Neutrophil (primary cell): ENCODE results near the gene NEK11.

ENCODE experiments used
- H3K27ac ChIP-seq: fragments of 200-600 bp; sonication (generic); 2 replicates; pipeline ENCODE4 v1.5.1; 2016; ENCODE audit warnings: mild to moderate bottlenecking, moderate library complexity
- H3K27me3 ChIP-seq: fragments of 200-600 bp; sonication (generic); 2 replicates; pipeline ENCODE4 v1.6.0; 2016; ENCODE audit warnings: mild to moderate bottlenecking
- H3K36me3 ChIP-seq: fragments of 200-600 bp; sonication (generic); 2 replicates; pipeline ENCODE4 v1.5.1; 2017
- H3K4me1 ChIP-seq, 2 experiments: fragments of 200-600 bp in 1 of 2; sonication (generic) in 1 of 2; 1 replicate in 1 of 2; 2 replicates in 1 of 2; pipeline versions ENCODE4 v1.5.1 to v1.6.1; 2013 to 2016; ENCODE audit warnings: low read depth in 1 of 2, low read length in 1 of 2, mild to moderate bottlenecking in 1 of 2, moderate library complexity in 1 of 2; ENCODE audit not compliant: control insufficient read depth in 1 of 2, insufficient read depth in 1 of 2
- H3K4me3 ChIP-seq, 2 experiments: fragments of 200-600 bp in 1 of 2; sonication (generic) in 1 of 2; 1 replicate in 1 of 2; 2 replicates in 1 of 2; pipeline ENCODE4 v1.5.1; 2013 to 2016; ENCODE audit warnings: low read depth in 1 of 2, low read length in 1 of 2, mild to moderate bottlenecking in 1 of 2, moderate library complexity in 1 of 2
- H3K9me3 ChIP-seq: fragments of 200-600 bp; sonication (generic); 2 replicates; pipeline ENCODE4 v1.5.1; 2016
- TF ChIP-seq, protein P1 (sequence below): fragments of 200-600 bp; sonication (generic); IDR thresholded peaks from 2 replicates; pipeline ENCODE4 v1.5.1; 2016; ENCODE audit warnings: antibody characterized with exemption

The NEK11 gene

GRCh38 chr3:131317667-131318066 is 291.0 kb downstream of the NEK11 start:
- Histone ChIP-seq H3K9me3 (no peaks in the 10 kb centered on the region), H3K36me3 (no peaks in the 10 kb centered on the region), H3K4me1 (peaks cover 0 to 5% of the 10 kb centered on the region in 2 experiments), H3K27me3 (no peaks in the 10 kb centered on the region), H3K4me3 (no peak overlapping the region), H3K27ac (no peak overlapping the region)
- TF ChIP-seq, protein P1, sequence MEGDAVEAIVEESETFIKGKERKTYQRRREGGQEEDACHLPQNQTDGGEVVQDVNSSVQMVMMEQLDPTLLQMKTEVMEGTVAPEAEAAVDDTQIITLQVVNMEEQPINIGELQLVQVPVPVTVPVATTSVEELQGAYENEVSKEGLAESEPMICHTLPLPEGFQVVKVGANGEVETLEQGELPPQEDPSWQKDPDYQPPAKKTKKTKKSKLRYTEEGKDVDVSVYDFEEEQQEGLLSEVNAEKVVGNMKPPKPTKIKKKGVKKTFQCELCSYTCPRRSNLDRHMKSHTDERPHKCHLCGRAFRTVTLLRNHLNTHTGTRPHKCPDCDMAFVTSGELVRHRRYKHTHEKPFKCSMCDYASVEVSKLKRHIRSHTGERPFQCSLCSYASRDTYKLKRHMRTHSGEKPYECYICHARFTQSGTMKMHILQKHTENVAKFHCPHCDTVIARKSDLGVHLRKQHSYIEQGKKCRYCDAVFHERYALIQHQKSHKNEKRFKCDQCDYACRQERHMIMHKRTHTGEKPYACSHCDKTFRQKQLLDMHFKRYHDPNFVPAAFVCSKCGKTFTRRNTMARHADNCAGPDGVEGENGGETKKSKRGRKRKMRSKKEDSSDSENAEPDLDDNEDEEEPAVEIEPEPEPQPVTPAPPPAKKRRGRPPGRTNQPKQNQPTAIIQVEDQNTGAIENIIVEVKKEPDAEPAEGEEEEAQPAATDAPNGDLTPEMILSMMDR: no peak

DNA sequence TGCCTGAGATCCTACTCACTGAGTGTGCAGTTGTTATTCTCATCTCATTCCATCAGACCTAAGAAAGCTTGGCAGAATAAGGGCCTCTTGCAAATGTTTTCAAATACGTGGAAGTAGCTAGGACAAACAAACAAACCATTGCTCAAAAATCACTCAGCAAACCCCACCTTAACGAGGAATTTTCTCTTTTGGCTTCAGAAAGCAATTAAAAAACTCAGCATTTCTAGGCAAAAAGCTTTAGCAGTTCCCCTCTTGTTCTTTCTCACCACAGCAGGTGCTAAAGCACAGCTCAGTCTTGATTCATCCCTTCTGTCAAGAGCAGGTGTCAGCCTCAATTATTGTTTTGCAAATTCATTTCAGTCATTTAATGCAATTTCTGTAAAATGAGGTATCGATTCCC is 296.3 kb downstream of the NEK11 start:
- no peaks in the 10 kb centered on the region for H3K27me3 ChIP-seq
- no peaks in the 10 kb centered on the region for H3K4me1 ChIP-seq
- TF ChIP-seq, protein P1: no peak
- no peak overlapping the region for H3K27ac ChIP-seq
- no peaks in the 10 kb centered on the region for H3K9me3 ChIP-seq
- H3K36me3 ChIP-seq: peaks cover 4% of the 10 kb centered on the region
- no peak overlapping the region for H3K4me3 ChIP-seq

DNA sequence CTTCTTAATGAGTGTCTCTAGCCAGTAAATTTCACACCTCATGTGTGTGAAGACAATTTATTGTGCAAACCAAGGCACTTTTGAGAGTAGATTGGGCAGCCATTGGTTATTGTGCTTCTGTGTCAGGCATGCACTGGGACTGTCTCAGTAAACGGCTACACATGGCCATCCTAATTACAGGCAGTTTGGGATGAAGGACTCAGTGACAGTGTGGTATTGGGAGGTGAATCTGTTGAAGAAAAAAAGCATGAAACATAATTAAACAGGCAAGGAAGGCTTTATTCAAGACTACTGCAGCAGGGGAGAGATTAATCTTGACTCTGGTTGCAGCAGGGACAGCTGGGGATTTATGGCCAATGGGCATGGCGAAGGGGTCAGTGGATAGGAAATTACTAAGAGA is 297.1 kb downstream of the NEK11 start:
- TF ChIP-seq, protein P1: no peak
- H3K27me3 ChIP-seq: no peaks in the 10 kb centered on the region

GRCh38 chr3:131324923-131325322 is 298.2 kb downstream of the NEK11 start:
- Histone ChIP-seq H3K9me3 (no peaks in the 10 kb centered on the region), H3K4me3 (no peak overlapping the region), H3K36me3 (peaks cover 4% of the 10 kb centered on the region), H3K27me3 (no peaks in the 10 kb centered on the region), H3K4me1 (no peaks in the 10 kb centered on the region), H3K27ac (no peak overlapping the region)
- TF ChIP-seq, protein P1: no peak

More for the DNA sequence above, 297.1 kb downstream of the NEK11 start:
- no peak overlapping the region for H3K27ac ChIP-seq
- H3K4me3 ChIP-seq: no peak overlapping the region
- H3K36me3 ChIP-seq: peaks cover 4% of the 10 kb centered on the region
- H3K9me3 ChIP-seq: no peaks in the 10 kb centered on the region
- no peaks in the 10 kb centered on the region for H3K4me1 ChIP-seq

DNA sequence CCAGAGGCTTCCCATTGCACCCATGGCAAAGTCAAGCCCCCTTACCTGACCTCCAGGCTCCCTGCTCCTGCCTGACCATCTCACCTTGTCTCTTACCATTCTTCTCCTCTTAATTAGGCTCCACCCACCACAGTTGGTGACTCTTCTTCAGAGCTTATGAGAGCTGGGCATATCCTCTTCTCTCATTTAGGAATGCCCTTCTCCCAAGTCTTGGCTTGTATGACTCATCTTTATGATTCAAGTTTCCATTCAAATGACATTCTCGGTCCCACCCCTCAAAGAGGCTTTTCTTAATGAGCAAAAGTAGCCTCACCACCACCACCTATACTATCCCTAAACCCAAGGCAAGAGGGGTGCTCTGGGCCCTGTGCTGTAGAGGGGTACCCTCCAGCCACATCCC is 299.6 kb downstream of the NEK11 start:
- H3K9me3 ChIP-seq: no peaks in the 10 kb centered on the region
- no peaks in the 10 kb centered on the region for H3K27me3 ChIP-seq
- peaks cover 4% of the 10 kb centered on the region for H3K36me3 ChIP-seq
- H3K4me3 ChIP-seq: no peak overlapping the region
- no peak overlapping the region for H3K27ac ChIP-seq
- H3K4me1 ChIP-seq: no peaks in the 10 kb centered on the region
- TF ChIP-seq, protein P1: no peak

DNA sequence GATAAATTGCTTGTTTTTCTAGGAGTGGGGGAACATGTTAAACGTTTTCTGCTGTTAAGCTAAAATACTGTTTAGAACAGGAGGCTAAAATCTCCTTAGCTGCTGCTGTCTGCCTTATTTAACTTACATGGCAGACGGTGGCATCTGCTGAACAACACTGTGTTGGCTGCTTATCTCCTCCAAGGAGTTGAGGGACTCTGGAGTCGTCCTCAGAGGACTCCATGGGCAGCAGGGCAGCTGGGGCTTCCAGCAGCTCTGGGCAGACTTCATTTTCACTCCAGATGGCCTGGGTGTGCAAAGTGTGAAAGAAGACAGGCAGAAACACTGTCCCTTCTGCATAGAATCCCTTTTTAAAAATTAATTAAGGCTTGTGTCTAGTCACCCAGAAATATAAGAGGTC is 302.0 kb downstream of the NEK11 start:
- H3K27ac ChIP-seq: no peak overlapping the region
- no peaks in the 10 kb centered on the region for H3K9me3 ChIP-seq
- no peak overlapping the region for H3K4me3 ChIP-seq
- TF ChIP-seq, protein P1: no peak
- no peaks in the 10 kb centered on the region for H3K27me3 ChIP-seq
- no peaks in the 10 kb centered on the region for H3K4me1 ChIP-seq
- H3K36me3 ChIP-seq: peaks cover 4% of the 10 kb centered on the region
